ENCODE results near the gene GNL1.

The GNL1 gene

DNA sequence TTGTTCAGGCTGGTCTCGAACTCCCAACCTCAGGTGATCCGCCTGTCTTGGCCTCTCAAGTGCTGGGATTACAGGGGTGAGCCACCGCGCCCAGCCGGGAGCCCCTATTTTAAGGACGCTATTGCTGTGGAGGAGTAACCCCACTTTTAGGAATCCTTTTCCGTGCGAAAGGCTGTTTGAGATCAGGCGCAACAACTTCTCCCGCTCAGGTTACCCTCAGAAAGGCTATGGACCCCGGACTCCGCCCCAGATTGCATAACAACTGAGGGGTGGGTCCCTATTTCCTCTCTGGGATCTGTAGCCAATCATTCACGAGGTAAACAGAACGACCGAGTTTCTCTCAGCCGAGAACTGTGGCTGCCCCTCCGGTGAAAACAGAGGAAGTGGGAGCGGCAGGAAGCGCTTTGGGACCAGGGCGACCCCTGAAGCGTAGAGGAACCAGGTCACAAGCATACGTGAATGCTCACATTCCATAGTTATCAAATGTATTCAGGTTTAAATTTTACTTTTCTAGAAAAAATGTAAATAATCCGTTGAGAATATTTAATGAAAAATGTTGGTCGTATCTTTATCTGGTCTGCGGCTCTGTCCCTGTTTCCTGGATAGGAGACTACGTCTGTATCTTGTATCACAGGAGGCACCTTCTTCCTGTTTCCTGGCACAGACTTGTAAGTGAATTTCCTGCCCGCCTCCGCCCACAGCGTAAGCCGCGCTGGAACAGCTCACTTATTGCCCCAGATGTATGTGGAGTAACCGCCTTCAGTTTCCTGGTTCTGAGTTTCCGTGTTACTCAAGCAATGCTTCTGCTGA, 40.1 kb downstream of the GNL1 start:
- DNase-seq (ENCODE audit: low read depth), result peak; percentile 97
- peak overlapping the region; percentile 63 for H3K4me3 ChIP-seq (ENCODE audit: low read length)

DNA sequence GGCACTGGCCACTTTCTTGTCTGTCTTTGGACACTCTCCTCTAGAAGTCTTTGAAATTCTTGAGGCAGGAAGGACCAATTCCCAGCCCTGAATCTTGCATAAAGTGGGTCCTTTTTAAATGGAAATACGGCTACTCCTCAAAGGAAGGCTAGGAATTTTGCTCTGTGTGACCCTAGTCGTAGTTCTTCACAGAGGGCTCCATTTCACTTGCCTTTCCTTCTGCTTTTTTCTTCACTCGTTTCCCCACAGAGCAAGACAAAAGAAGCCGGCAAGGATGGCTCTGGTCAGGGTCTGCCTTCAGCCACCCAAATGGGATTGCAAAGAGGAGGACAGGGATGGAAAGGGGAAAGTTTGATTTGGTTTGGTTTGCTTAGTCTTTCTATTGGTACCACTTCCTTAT, 41.2 kb downstream of the GNL1 start:
- no peak overlapping the region for H3K4me3 ChIP-seq (ENCODE audit: low read length)
- no peak for DNase-seq (ENCODE audit: low read depth)
- TF ChIP-seq, protein P1, sequence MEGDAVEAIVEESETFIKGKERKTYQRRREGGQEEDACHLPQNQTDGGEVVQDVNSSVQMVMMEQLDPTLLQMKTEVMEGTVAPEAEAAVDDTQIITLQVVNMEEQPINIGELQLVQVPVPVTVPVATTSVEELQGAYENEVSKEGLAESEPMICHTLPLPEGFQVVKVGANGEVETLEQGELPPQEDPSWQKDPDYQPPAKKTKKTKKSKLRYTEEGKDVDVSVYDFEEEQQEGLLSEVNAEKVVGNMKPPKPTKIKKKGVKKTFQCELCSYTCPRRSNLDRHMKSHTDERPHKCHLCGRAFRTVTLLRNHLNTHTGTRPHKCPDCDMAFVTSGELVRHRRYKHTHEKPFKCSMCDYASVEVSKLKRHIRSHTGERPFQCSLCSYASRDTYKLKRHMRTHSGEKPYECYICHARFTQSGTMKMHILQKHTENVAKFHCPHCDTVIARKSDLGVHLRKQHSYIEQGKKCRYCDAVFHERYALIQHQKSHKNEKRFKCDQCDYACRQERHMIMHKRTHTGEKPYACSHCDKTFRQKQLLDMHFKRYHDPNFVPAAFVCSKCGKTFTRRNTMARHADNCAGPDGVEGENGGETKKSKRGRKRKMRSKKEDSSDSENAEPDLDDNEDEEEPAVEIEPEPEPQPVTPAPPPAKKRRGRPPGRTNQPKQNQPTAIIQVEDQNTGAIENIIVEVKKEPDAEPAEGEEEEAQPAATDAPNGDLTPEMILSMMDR (conservative IDR thresholded peaks at IDR 0.05; ENCODE audit: low read length), result no peak

More for the DNA sequence above, 40.1 kb downstream of the GNL1 start:
- TF ChIP-seq, protein P1 (conservative IDR thresholded peaks at IDR 0.05; ENCODE audit: low read length), result no peak

DNA sequence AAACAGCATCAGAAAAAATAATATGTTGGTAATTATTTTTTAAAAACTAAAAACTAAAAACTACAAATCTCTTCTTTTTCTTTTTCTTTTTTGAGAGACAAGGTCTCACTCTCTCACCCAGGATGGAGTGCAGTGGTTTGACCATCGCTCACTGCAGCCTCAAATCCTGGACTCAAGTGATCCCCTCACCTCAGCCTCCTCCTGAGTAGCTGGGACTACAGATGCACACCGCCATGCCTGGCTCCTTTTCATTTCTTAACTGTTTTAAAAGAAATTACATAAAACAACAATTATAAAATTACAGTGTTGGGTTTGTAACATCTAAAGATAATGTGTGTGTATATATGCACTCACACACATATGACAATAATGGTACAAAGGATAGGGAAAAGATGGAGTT, 42.8 kb downstream of the GNL1 start:
- TF ChIP-seq, protein P1 (conservative IDR thresholded peaks at IDR 0.05; ENCODE audit: low read length), result no peak
- no peak overlapping the region for H3K4me3 ChIP-seq (ENCODE audit: low read length)
- no peak for DNase-seq (ENCODE audit: low read depth)

DNA sequence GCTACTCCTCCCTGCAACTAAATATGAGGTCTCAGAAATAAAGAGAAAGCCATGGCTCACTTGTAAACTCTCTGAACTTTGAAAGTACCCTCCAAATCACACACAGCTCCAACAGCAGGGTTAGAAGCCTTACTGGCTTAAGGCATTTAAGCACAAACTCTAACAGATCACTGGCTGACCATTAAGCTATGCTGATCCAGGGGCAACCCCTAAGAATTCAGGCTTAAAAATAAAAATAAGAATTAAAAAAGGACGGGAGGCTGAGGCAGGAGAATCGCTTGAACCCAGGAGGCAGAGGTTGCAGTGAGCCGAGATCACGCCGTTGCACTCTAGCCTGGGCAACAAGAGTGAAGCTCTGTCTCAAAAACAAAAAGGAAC, 45.1 kb downstream of the GNL1 start:
- DNase-seq (ENCODE audit: low read depth), result no peak
- no peak overlapping the region for H3K4me3 ChIP-seq (ENCODE audit: low read length)
- TF ChIP-seq, protein P1 (conservative IDR thresholded peaks at IDR 0.05; ENCODE audit: low read length), result no peak

DNA sequence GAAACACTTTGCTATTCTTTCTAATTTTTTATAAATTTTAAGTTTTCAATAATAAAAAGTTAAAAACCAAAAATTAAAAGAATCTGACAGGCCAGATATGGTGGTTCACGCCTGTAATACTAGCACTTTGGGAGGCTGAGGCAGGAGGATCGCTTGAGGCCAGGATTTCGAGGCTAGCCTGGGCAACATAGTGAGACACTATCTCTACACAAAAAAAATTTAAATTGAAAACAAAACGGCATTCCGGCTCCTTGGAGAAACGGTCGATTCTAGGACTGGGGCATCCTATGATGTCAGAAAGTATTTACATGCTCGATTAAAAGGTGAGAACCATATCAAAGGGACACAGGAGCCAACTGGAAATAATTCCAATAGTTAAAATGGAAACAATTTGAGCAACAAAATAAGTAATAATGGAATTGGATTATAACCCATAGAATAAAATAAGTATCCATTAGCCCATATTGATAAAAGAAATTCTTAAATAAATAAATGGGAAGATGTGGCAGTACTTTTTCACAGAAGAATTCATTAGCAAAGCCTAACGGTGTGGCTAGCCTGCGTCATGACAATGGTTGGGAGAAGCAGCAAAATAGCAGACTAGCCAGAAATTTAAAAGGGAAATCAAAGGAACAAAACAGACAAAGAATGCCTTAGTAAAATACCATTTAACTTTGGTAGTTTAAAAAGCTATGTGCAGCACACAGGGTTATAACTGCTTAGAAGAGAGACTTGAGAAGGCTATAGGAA, 45.7 kb downstream of the GNL1 start:
- no peak overlapping the region for H3K4me3 ChIP-seq (ENCODE audit: low read length)
- DNase-seq (ENCODE audit: low read depth), result no peak
- TF ChIP-seq, protein P1 (conservative IDR thresholded peaks at IDR 0.05; ENCODE audit: low read length), result no peak

DNA sequence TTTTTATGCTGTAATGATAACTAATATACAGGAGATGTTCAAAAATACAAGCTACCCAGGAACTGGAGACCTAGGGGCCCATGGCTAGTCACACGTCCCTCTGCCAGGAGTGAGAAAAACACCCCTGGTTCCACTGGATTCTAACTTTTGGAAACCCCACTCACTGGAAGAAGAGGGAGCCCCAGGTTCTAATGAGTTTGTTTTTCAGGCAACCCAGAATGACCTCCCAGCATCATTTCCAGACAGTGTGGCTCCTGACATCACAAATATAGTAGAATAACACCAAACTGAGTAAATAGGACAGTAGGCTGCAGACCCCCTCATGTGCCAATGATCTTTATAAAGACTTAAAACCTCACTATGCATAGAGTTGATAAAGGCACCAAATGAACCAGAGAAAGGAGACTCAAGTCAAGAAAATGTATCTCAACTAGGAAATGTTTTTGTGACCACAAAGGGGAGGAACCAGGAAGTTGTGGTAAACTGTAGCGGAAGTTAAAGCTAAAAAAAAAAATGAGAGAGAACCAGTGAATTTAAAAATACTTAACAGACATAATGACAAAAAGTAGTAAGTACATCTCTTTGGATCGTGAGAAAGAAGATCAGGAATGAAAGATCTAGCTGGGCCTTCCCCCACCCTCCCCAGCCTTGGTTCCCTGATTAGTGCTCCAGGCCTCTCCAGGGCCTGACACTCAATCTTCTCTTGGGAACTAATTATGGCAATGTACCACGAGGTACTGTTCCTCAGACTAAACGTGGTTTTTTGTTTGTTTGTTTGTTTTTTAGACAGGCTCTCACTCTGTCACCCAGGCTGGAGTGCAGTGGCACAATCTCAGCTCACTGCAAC, 47.2 kb downstream of the GNL1 start:
- H3K4me3 ChIP-seq (ENCODE audit: low read length), result no peak overlapping the region
- DNase-seq (ENCODE audit: low read depth), result peak; percentile 42
- TF ChIP-seq, protein P1 (conservative IDR thresholded peaks at IDR 0.05; ENCODE audit: low read length), result no peak

Data from AG10803 (cell line).